ENCODE results near the gene JPH2. TPM values are rescaled to one million over a fixed set of nuclear protein-coding genes. Genes with fewer than 3 reads are reported as not detected.
"Not testable (repeated sequence)": the region's sequence is repeated elsewhere in the genome, so short reads cannot be mapped to it uniquely, and the experiment has no call there.

JPH2 gene
- total RNA-seq, 1 donor from 2014 or later = 14.2 TPM

- H3K27me3 Mint-ChIP-seq (ENCODE audit: unreplicated experiment) = no peaks in the 10 kb centered on the region
- peaks cover 52% of the 10 kb centered on the region for H3K4me1 Mint-ChIP-seq (ENCODE audit: unreplicated experiment)
- DNase-seq (ENCODE audit: extremely low spot score, unreplicated experiment) = no peak
- H3K36me3 Mint-ChIP-seq (ENCODE audit: unreplicated experiment) = no peaks in the 10 kb centered on the region
- H3K9me3 Mint-ChIP-seq (ENCODE audit: unreplicated experiment) = no peaks in the 10 kb centered on the region
- peak overlapping the region; percentile 80 for H3K27ac Mint-ChIP-seq (ENCODE audit: unreplicated experiment)
- no peak for TF ChIP-seq CTCF (IDR thresholded peaks at IDR 0.05)
- no peak overlapping the region for H3K4me3 Mint-ChIP-seq (ENCODE audit: unreplicated experiment)
Measured at GRCh38 chr20:44135417-44136204, 51.4 kb downstream of the JPH2 start.

- Mint-ChIP-seq H3K4me1 (ENCODE audit: unreplicated experiment) (peaks cover 57% of the 10 kb centered on the region), H3K27me3 (ENCODE audit: unreplicated experiment) (no peaks in the 10 kb centered on the region), H3K27ac (ENCODE audit: unreplicated experiment) (peak overlapping the region; percentile 80), H3K9me3 (ENCODE audit: unreplicated experiment) (no peaks in the 10 kb centered on the region), H3K36me3 (ENCODE audit: unreplicated experiment) (no peaks in the 10 kb centered on the region), H3K4me3 (ENCODE audit: unreplicated experiment) (no peak overlapping the region)
- TF ChIP-seq CTCF (IDR thresholded peaks at IDR 0.05) = no peak
- no peak for DNase-seq (ENCODE audit: extremely low spot score, unreplicated experiment)
Measured at GRCh38 chr20:44135012-44135412, 52.0 kb downstream of the JPH2 start.

GRCh38 chr20:44133424-44133823 lies 53.6 kb downstream of the JPH2 start:
- H3K27ac Mint-ChIP-seq (ENCODE audit: unreplicated experiment) = peak overlapping the region; percentile 5
- H3K4me1 Mint-ChIP-seq (ENCODE audit: unreplicated experiment) = peaks cover 47% of the 10 kb centered on the region
- no peak overlapping the region for H3K4me3 Mint-ChIP-seq (ENCODE audit: unreplicated experiment)
- H3K36me3 Mint-ChIP-seq (ENCODE audit: unreplicated experiment) = no peaks in the 10 kb centered on the region
- no peak for DNase-seq (ENCODE audit: extremely low spot score, unreplicated experiment)
- no peak for TF ChIP-seq CTCF (IDR thresholded peaks at IDR 0.05)
- no peaks in the 10 kb centered on the region for H3K27me3 Mint-ChIP-seq (ENCODE audit: unreplicated experiment)
- no peaks in the 10 kb centered on the region for H3K9me3 Mint-ChIP-seq (ENCODE audit: unreplicated experiment)

- Mint-ChIP-seq H3K27ac (ENCODE audit: unreplicated experiment) (no peak overlapping the region), H3K36me3 (ENCODE audit: unreplicated experiment) (no peaks in the 10 kb centered on the region), H3K9me3 (ENCODE audit: unreplicated experiment) (no peaks in the 10 kb centered on the region), H3K4me1 (ENCODE audit: unreplicated experiment) (peaks cover 32% of the 10 kb centered on the region), H3K27me3 (ENCODE audit: unreplicated experiment) (no peaks in the 10 kb centered on the region), H3K4me3 (ENCODE audit: unreplicated experiment) (no peak overlapping the region)
- no peak for TF ChIP-seq CTCF (IDR thresholded peaks at IDR 0.05)
- DNase-seq (ENCODE audit: extremely low spot score, unreplicated experiment) = no peak
Measured at GRCh38 chr20:44131704-44132103, 55.3 kb downstream of the JPH2 start.

- Mint-ChIP-seq H3K4me3 (ENCODE audit: unreplicated experiment) (no peak overlapping the region), H3K9me3 (ENCODE audit: unreplicated experiment) (no peaks in the 10 kb centered on the region), H3K27me3 (ENCODE audit: unreplicated experiment) (no peaks in the 10 kb centered on the region), H3K27ac (ENCODE audit: unreplicated experiment) (peak overlapping the region; percentile 48), H3K4me1 (ENCODE audit: unreplicated experiment) (peaks cover 18% of the 10 kb centered on the region), H3K36me3 (ENCODE audit: unreplicated experiment) (no peaks in the 10 kb centered on the region)
- TF ChIP-seq CTCF (IDR thresholded peaks at IDR 0.05) = no peak
- no peak for DNase-seq (ENCODE audit: extremely low spot score, unreplicated experiment)
Measured at GRCh38 chr20:44129911-44130718, 56.9 kb downstream of the JPH2 start.

- not testable (repeated sequence) for H3K9me3 Mint-ChIP-seq (ENCODE audit: unreplicated experiment); H3K4me3 Mint-ChIP-seq (ENCODE audit: unreplicated experiment); DNase-seq (ENCODE audit: extremely low spot score, unreplicated experiment); H3K27me3 Mint-ChIP-seq (ENCODE audit: unreplicated experiment); H3K36me3 Mint-ChIP-seq (ENCODE audit: unreplicated experiment)
- Mint-ChIP-seq H3K4me1 (ENCODE audit: unreplicated experiment) (peaks cover 16% of the 10 kb centered on the region), H3K27ac (ENCODE audit: unreplicated experiment) (peak overlapping the region; percentile 48)
Measured at GRCh38 chr20:44129300-44129699, 57.7 kb downstream of the JPH2 start.
